Body of pancreas (tissue), 4 donors: ENCODE results near the gene EFCAB13. TPM values are rescaled to one million over a fixed set of nuclear protein-coding genes. Genes with fewer than 3 reads are reported as not detected.

Source experiments
- ATAC-seq: fragments of 150-250 bp; one replicate; pipeline ENCODE4 v1.9.1; 2016
- DNase-seq, 4 donors: peaks; one replicate each; pipeline ENCODE4 v3.0.0-alpha.2; 2019
- H3K27ac ChIP-seq, 4 donors: fragments of 200-600 bp; sonication (generic); 1 replicate in 3 of 4; 2 replicates in 1 of 4; pipeline versions ENCODE4 v1.5.1 to v1.6.1; 2016 to 2019; ENCODE audit warnings: mild to moderate bottlenecking in 1 of 4, mixed read lengths in 1 of 4, moderate library complexity in 1 of 4
- H3K27me3 ChIP-seq, 2 donors: fragments of 200-600 bp; sonication (generic); one replicate each; pipeline ENCODE4 v1.6.0; 2016; ENCODE audit warnings: mild to moderate bottlenecking in 1 of 2
- H3K36me3 ChIP-seq, 2 donors: fragments of 200-600 bp; sonication (generic); replicated peaks in 1 of 2; 2 replicates each; pipeline ENCODE4 v1.5.1; 2016; ENCODE audit warnings: low read depth in 2 of 2; ENCODE audit not compliant: insufficient read depth in 1 of 2
- H3K4me1 ChIP-seq: fragments of 200-600 bp; sonication (generic); one replicate; pipeline ENCODE4 v1.6.0; 2016
- H3K4me3 ChIP-seq, 2 donors: fragments of 200-600 bp; sonication (generic); 1 replicate in 1 of 2; 2 replicates in 1 of 2; pipeline ENCODE4 v1.5.1; 2016 to 2019
- H3K9me3 ChIP-seq, 3 donors: fragments of 200-600 bp; sonication (generic); 1 replicate in 2 of 3; 2 replicates in 1 of 3; pipeline ENCODE4 v1.5.1; 2016
- POLR2A ChIP-seq, 3 donors: fragments of 450-650 bp; IDR thresholded peaks; one replicate each; pipeline ENCODE4 v1.6.1; 2016; ENCODE audit warnings: antibody characterized with exemption in 3 of 3, mild to moderate bottlenecking in 2 of 3
- WGBS, 2 donors: methylation state at CpG; one replicate each; pipeline ENCODE4 v1.1.5; 2017; 5-methylcytosine and 5-hydroxymethylcytosine counted together
- intact Hi-C: fragments of 100-400 bp; cut with DNase I; formaldehyde crosslinking; loops from one replicate; pipeline ENCODE4 v1.15.1; 2023
- total RNA-seq, 2 donors: library from RNA; depleted of rRNA; stranded (reverse); fragments of >200 nt; gene quantifications; one replicate each; pipeline ENCODE4 v1.1.0, GENCODE V29; 2016
- TF ChIP-seq, protein P1 (sequence below), 7 experiments: fragments of 450-650 bp in 4 of 7; fragments of 200-600 bp in 3 of 7; sonication (generic) in 3 of 7; IDR thresholded peaks; one replicate each; pipeline ENCODE4 v1.5.1; 2016 to 2019; ENCODE audit warnings: antibody characterized with exemption in 7 of 7

EFCAB13 gene
- total RNA-seq, 2 donors from 2014 or later, result 2.6 to 10.6 TPM

DNA sequence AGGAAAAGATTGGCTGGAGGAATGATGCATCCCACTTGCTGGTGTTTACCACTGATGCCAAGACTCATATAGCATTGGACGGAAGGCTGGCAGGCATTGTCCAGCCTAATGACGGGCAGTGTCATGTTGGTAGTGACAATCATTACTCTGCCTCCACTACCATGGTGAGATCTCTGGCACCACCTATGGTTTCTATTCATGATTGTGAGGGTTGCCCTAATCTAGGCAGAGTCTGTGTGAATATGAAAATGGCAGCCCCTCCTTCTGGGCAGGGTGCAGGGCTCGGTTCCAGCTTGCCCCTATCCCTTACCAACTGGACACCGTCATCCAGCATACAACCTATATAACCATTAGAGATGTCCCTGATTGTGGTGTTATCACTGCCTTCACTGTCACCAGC is 36.7 kb upstream of the EFCAB13 start:
- TF ChIP-seq, protein P1, sequence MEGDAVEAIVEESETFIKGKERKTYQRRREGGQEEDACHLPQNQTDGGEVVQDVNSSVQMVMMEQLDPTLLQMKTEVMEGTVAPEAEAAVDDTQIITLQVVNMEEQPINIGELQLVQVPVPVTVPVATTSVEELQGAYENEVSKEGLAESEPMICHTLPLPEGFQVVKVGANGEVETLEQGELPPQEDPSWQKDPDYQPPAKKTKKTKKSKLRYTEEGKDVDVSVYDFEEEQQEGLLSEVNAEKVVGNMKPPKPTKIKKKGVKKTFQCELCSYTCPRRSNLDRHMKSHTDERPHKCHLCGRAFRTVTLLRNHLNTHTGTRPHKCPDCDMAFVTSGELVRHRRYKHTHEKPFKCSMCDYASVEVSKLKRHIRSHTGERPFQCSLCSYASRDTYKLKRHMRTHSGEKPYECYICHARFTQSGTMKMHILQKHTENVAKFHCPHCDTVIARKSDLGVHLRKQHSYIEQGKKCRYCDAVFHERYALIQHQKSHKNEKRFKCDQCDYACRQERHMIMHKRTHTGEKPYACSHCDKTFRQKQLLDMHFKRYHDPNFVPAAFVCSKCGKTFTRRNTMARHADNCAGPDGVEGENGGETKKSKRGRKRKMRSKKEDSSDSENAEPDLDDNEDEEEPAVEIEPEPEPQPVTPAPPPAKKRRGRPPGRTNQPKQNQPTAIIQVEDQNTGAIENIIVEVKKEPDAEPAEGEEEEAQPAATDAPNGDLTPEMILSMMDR (IDR thresholded peaks at IDR 0.05), result no peak
- TF ChIP-seq POLR2A (IDR thresholded peaks at IDR 0.05), result no peak
- DNase-seq, result no peak
- H3K27ac ChIP-seq, result no peak overlapping the region
- H3K4me1 ChIP-seq, result no peaks in the 10 kb centered on the region
- H3K36me3 ChIP-seq, result no peaks in the 10 kb centered on the region
- no peaks in the 10 kb centered on the region for H3K9me3 ChIP-seq
- intact Hi-C loops, result no loop called here
- H3K27me3 ChIP-seq, result no peaks in the 10 kb centered on the region
- ATAC-seq, result no peak
- 93% methylated on average over 4 of the region's 4 CpGs for whole genome bisulfite sequencing, 2 donors
- H3K4me3 ChIP-seq, result no peak overlapping the region

DNA sequence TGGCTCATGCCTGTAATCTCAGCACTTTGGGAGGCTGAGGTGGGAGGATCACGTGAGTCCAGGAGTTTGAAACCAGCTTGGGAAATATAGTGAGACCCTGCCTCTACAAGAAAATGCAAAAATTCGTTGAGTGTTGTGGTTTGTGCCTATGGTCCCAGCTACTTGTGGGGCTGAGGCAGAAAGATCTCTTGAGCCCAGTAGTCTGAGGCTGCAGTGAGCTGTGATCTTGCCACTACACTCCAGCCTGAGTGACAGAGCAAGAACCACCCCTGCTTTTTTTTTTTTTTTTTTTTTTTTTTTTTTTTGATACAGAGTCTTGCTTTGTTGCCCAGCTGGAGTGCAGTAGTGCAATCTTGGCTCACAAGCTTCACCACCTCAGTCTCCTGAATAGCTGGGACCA is 36.1 kb upstream of the EFCAB13 start:
- WGBS, 2 donors, result 57 to 62% methylated on average over 2 of the region's 2 CpGs
- H3K36me3 ChIP-seq, result no peaks in the 10 kb centered on the region
- no peak for DNase-seq

DNA sequence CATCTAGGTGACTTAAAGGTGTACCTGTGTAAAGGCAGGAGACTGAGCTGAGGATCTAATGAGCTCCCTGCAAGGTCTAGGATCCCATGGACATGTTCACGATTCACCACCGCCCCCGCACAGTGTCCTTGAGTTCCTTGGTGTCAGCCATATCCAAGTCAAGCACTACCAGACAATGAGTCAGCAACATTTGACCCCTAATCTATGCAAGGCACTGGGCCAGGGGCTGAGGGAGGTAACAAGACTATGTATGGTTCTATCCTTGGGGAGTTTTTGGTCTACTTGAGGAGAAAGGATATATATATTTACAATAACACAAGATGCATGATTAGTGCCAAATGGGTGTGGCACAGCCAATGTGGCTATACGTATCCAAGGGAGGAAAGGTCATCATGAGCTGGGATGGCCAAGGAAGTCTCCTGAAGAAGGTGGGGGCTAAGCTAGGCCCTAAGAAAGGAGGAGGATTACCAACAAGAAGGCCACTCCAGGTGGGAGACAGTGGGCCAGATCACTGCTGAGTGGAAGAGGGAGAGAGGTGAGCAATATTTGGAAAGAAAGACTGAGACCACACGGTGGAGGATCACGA is 35.1 kb upstream of the EFCAB13 start:
- WGBS, 2 donors, result 75 to 79% methylated on average over 6 of the region's 6 CpGs
- DNase-seq (no peak), ATAC-seq (no peak)
- TF ChIP-seq POLR2A (IDR thresholded peaks at IDR 0.05), result no peak
- TF ChIP-seq, protein P1 (IDR thresholded peaks at IDR 0.05), result no peak
- H3K27ac ChIP-seq, result no peak overlapping the region
- no peaks in the 10 kb centered on the region for H3K4me1 ChIP-seq
- no peaks in the 10 kb centered on the region for H3K9me3 ChIP-seq
- no peaks in the 10 kb centered on the region for H3K27me3 ChIP-seq
- intact Hi-C loops, result no loop called here
- no peaks in the 10 kb centered on the region for H3K36me3 ChIP-seq
- H3K4me3 ChIP-seq, result no peak overlapping the region

More for the DNA sequence above, 36.1 kb upstream of the EFCAB13 start:
- Histone ChIP-seq H3K27ac (no peak overlapping the region), H3K4me1 (no peaks in the 10 kb centered on the region), H3K9me3 (no peaks in the 10 kb centered on the region), H3K27me3 (no peaks in the 10 kb centered on the region), H3K4me3 (no peak overlapping the region)
- intact Hi-C loops, result no loop called here
- ATAC-seq, result no peak
- TF ChIP-seq, protein P1 (IDR thresholded peaks at IDR 0.05), result no peak
- no peak for TF ChIP-seq POLR2A (IDR thresholded peaks at IDR 0.05)

DNA sequence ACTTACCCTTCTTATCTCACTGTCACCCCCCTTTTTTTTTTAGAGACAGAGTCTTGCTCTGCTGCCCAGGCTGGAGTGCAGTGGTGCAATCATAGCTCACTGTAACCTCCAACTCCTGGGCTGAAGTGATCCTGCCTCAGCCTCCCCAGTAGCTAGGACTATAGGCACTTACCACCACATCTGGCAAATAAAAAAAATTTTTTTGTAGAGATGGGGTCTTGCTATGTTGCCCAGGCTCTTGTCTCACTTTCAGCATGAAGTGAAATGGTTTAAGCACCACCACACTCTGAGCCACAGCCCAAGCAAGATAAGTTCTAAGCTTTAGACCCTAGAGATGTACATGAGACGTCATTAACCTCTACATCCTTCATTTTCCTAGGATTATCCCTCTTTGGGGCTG is 34.5 kb upstream of the EFCAB13 start:
- TF ChIP-seq POLR2A (IDR thresholded peaks at IDR 0.05), result no peak
- TF ChIP-seq, protein P1 (IDR thresholded peaks at IDR 0.05), result no peak
- intact Hi-C loops, result no loop called here
- H3K4me3 ChIP-seq, result no peak overlapping the region
- no peaks in the 10 kb centered on the region for H3K4me1 ChIP-seq
- 69 to 100% methylated on average over 1 of the region's 1 CpG for WGBS, 2 donors
- no peaks in the 10 kb centered on the region for H3K9me3 ChIP-seq
- no peaks in the 10 kb centered on the region for H3K36me3 ChIP-seq
- H3K27ac ChIP-seq, result no peak overlapping the region
- no peaks in the 10 kb centered on the region for H3K27me3 ChIP-seq
- DNase-seq, result no peak
- ATAC-seq, result no peak

DNA sequence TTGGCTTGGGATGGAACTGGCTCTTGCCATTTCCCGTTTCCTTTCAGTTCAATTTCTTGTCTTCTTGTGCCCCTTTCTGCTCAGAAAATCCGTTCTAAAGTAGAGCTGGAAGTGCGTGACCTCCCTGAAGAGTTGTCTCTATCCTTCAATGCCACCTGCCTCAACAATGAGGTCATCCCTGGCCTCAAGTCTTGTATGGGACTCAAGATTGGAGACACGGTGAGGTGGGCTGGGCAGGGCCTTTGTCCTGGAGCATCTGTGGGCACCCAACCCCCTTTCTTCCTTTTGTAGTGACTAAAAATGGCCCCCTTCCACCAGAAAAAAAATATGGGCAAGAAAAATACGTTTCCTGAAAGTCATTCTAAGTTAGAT is 32.9 kb upstream of the EFCAB13 start:
- intact Hi-C loops, result no loop called here
- no peaks in the 10 kb centered on the region for H3K36me3 ChIP-seq
- ATAC-seq, result no peak

More for the DNA sequence above, 32.9 kb upstream of the EFCAB13 start:
- no peak overlapping the region for H3K4me3 ChIP-seq
- no peak for TF ChIP-seq POLR2A (IDR thresholded peaks at IDR 0.05)
- TF ChIP-seq, protein P1 (IDR thresholded peaks at IDR 0.05), result no peak
- DNase-seq, result no peak
- H3K27ac ChIP-seq, result no peak overlapping the region
- H3K27me3 ChIP-seq, result no peaks in the 10 kb centered on the region
- H3K9me3 ChIP-seq, result no peaks in the 10 kb centered on the region
- H3K4me1 ChIP-seq, result no peaks in the 10 kb centered on the region
- 70 to 72% methylated on average over 5 of the region's 5 CpGs for WGBS, 2 donors
